Measurements from ENCODE around the gene PIP5KL1.
A peak's percentile ranks its signal among the peaks of the same experiment; 100 is the strongest.

PIP5KL1 gene

GRCh38 chr9:127968042-127968441 lies 37.5 kb upstream of the PIP5KL1 start:
- no peak for DNase-seq

GRCh38 chr9:127967151-127967809 lies 36.7 kb upstream of the PIP5KL1 start:
- no peak for DNase-seq

- DNase-seq: peak; percentile 73
Measured at GRCh38 chr9:127966416-127967150, 36.0 kb upstream of the PIP5KL1 start.

- DNase-seq: no peak
Measured at GRCh38 chr9:127965953-127966352, 35.4 kb upstream of the PIP5KL1 start.

GRCh38 chr9:127963359-127964064 lies 32.9 kb upstream of the PIP5KL1 start:
- no peak for DNase-seq

- DNase-seq: no peak
Measured at GRCh38 chr9:127963041-127963358, 32.4 kb upstream of the PIP5KL1 start.

- DNase-seq: no peak
Measured at GRCh38 chr9:127962278-127962677, 31.7 kb upstream of the PIP5KL1 start.

GRCh38 chr9:127961613-127962155 lies 31.1 kb upstream of the PIP5KL1 start:
- DNase-seq: no peak

- DNase-seq: no peak
Measured at GRCh38 chr9:127961155-127961490, 30.5 kb upstream of the PIP5KL1 start.

GRCh38 chr9:127960410-127961154 lies 30.0 kb upstream of the PIP5KL1 start:
- DNase-seq: no peak

- DNase-seq: no peak
Measured at GRCh38 chr9:127959841-127960409, 29.3 kb upstream of the PIP5KL1 start.

- no peak for DNase-seq
Measured at GRCh38 chr9:127959398-127959797, 28.8 kb upstream of the PIP5KL1 start.

GRCh38 chr9:127958728-127959127 lies 28.2 kb upstream of the PIP5KL1 start:
- no peak for DNase-seq

- DNase-seq: peak; percentile 95
Measured at GRCh38 chr9:127955294-127956015, 24.9 kb upstream of the PIP5KL1 start.

GRCh38 chr9:127954831-127955293 lies 24.3 kb upstream of the PIP5KL1 start:
- DNase-seq: no peak

- no peak for DNase-seq
Measured at GRCh38 chr9:127953768-127954505, 23.4 kb upstream of the PIP5KL1 start.

- DNase-seq: no peak
Measured at GRCh38 chr9:127953154-127953553, 22.6 kb upstream of the PIP5KL1 start.

GRCh38 chr9:127950513-127951289 lies 20.1 kb upstream of the PIP5KL1 start:
- no peak for DNase-seq

GRCh38 chr9:127949827-127950512 lies 19.4 kb upstream of the PIP5KL1 start:
- DNase-seq: no peak

All from DMS79 (cell line).